DND-41 (cell line): ENCODE results near the gene PPP1R12A.

Source experiments
- ATAC-seq: fragments of 200-7000 bp; cut with Tn5 transposase; 3 replicates; pipeline ENCODE4 v1.9.1; 2021; ENCODE audit warnings: low read depth; ENCODE audit not compliant: insufficient read depth
- DNase-seq: peaks from one replicate; pipeline ENCODE4 v3.0.0-alpha.2; 2020
- H2AFZ ChIP-seq: 2 replicates; pipeline ENCODE4 v1.6.0; 2012; ENCODE audit warnings: low read depth, low read length
- H3K27ac ChIP-seq: 2 replicates; pipeline ENCODE4 v1.5.1; 2012; ENCODE audit warnings: low read length, inconsistent platforms
- H3K27me3 ChIP-seq: fragments of 200-600 bp; sonication (generic); 2 replicates; pipeline ENCODE4 v1.6.0; 2012; ENCODE audit warnings: low read length, mild to moderate bottlenecking, inconsistent platforms; ENCODE audit not compliant: insufficient read depth, poor library complexity
- H3K36me3 ChIP-seq: 2 replicates; pipeline ENCODE4 v1.5.1; 2012; ENCODE audit warnings: low read length, inconsistent platforms; ENCODE audit not compliant: insufficient read depth
- H3K4me1 ChIP-seq: 2 replicates; pipeline ENCODE4 v1.5.1; 2012; ENCODE audit warnings: mild to moderate bottlenecking, low read length; ENCODE audit not compliant: insufficient read depth
- H3K4me2 ChIP-seq: 2 replicates; pipeline ENCODE4 v1.6.0; 2012; ENCODE audit warnings: mild to moderate bottlenecking, moderate library complexity, low read length, inconsistent platforms; ENCODE audit not compliant: insufficient read depth
- H3K4me3 ChIP-seq, 2 experiments: fragments of 200-600 bp in 1 of 2; shearing (Covaris generic) in 1 of 2; 2 replicates each; pipeline ENCODE4 v1.5.1; 2012 to 2016; ENCODE audit warnings: inconsistent platforms in 2 of 2, low read length in 2 of 2, mild to moderate bottlenecking in 2 of 2, low read depth in 1 of 2, moderate library complexity in 1 of 2
- H3K79me2 ChIP-seq: 2 replicates; pipeline ENCODE4 v1.6.0; 2012; ENCODE audit warnings: low read length, inconsistent platforms; ENCODE audit not compliant: insufficient read depth
- H3K9ac ChIP-seq: 2 replicates; pipeline ENCODE4 v1.6.0; 2012; ENCODE audit warnings: low read depth, mild to moderate bottlenecking, inconsistent platforms, low read length, moderate library complexity
- H3K9me3 ChIP-seq: 2 replicates; pipeline ENCODE4 v1.5.1; 2012; ENCODE audit warnings: low read length, moderate library complexity, mild to moderate bottlenecking, inconsistent platforms; ENCODE audit not compliant: insufficient read depth, severe bottlenecking
- H4K20me1 ChIP-seq: 2 replicates; pipeline ENCODE4 v1.6.0; 2012; ENCODE audit warnings: low read length; ENCODE audit not compliant: insufficient read depth
- CTCF ChIP-seq: IDR thresholded peaks from 2 replicates; pipeline ENCODE4 v1.5.1; 2012; ENCODE audit warnings: borderline replicate concordance, low read length, moderate library complexity, mild to moderate bottlenecking; ENCODE audit not compliant: poor library complexity, severe bottlenecking; ENCODE audit errors: extremely low read depth
- EZH2 ChIP-seq: IDR thresholded peaks from 3 replicates; pipeline ENCODE4 v1.6.1; 2012; ENCODE audit warnings: borderline replicate concordance, low read depth, mild to moderate bottlenecking, moderate library complexity, low read length, inconsistent platforms; ENCODE audit not compliant: severe bottlenecking

PPP1R12A gene

GRCh38 chr12:79935624-79936345 lies 888 bp upstream of the PPP1R12A start:
- Histone ChIP-seq H3K27ac (peak overlapping the region; percentile 90), H3K4me2 (peak overlapping the region; percentile 92), H3K4me1 (peaks cover 37% of the 10 kb centered on the region), H3K9ac (peak overlapping the region; percentile 92), H3K36me3 (no peaks in the 10 kb centered on the region; the same call in 1 of the 2 replicates), H2AFZ (peak overlapping the region; percentile 93), H4K20me1 (peaks cover 26% of the 10 kb centered on the region; the same call in 1 of the 2 replicates), H3K27me3 (no peaks in the 10 kb centered on the region), H3K9me3 (no peaks in the 10 kb centered on the region), H3K4me3 (peak overlapping the region; percentile 67 to 90), H3K79me2 (peaks cover 51% of the 10 kb centered on the region)
- TF ChIP-seq CTCF: no peak
- no peak for TF ChIP-seq EZH2
- ATAC-seq: no peak
- no peak for DNase-seq

- Histone ChIP-seq H3K4me3 (peak overlapping the region; percentile 67 to 90), H3K9ac (peak overlapping the region; percentile 92)
These were observed 446 bp downstream of the PPP1R12A start for GRCh38 chr12:79934281-79935020.

GRCh38 chr12:79933532-79934264 lies 1.2 kb downstream of the PPP1R12A start:
- DNase-seq (peak; percentile 19), ATAC-seq (peak; percentile 10; the same call in 2 of the 3 replicates)
- Histone ChIP-seq H2AFZ (peak overlapping the region; percentile 93), H3K79me2 (peaks cover 72% of the 10 kb centered on the region), H3K4me1 (peaks cover 54% of the 10 kb centered on the region), H3K36me3 (no peaks in the 10 kb centered on the region; the same call in 1 of the 2 replicates), H3K27ac (peak overlapping the region; percentile 90), H3K4me2 (peak overlapping the region; percentile 85), H3K9ac (peak overlapping the region; percentile 92), H4K20me1 (peaks cover 41% of the 10 kb centered on the region), H3K4me3 (peak overlapping the region; percentile 67 to 90), H3K9me3 (no peaks in the 10 kb centered on the region), H3K27me3 (no peaks in the 10 kb centered on the region)
- TF ChIP-seq EZH2 (no peak), CTCF (no peak)

More at GRCh38 chr12:79934281-79935020, 446 bp downstream of the PPP1R12A start:
- Histone ChIP-seq H3K4me2 (peak overlapping the region; percentile 85), H4K20me1 (peaks cover 36% of the 10 kb centered on the region; the same call in 1 of the 2 replicates), H3K27me3 (no peaks in the 10 kb centered on the region), H3K4me1 (peaks cover 47% of the 10 kb centered on the region), H3K36me3 (no peaks in the 10 kb centered on the region; the same call in 1 of the 2 replicates), H3K27ac (peak overlapping the region; percentile 90), H3K79me2 (peaks cover 65% of the 10 kb centered on the region), H3K9me3 (no peaks in the 10 kb centered on the region), H2AFZ (peak overlapping the region; percentile 93)
- peak; percentile 77 for DNase-seq
- peak; percentile 61 for ATAC-seq
- no peak for TF ChIP-seq EZH2
- no peak for TF ChIP-seq CTCF
